Neuronal stem cell (in vitro differentiated cells): ENCODE data around the gene HPSE2.

Source experiments
- DNase-seq: peaks from one replicate; pipeline ENCODE4 v3.0.0-alpha.2; 2013; ENCODE audit warnings: low spot score
- H2AFZ ChIP-seq: one replicate; pipeline ENCODE4 v1.6.1; 2013; ENCODE audit warnings: mild to moderate bottlenecking, low read length, inconsistent platforms
- H2AK5ac ChIP-seq: 2 replicates; pipeline ENCODE4 v1.6.1; 2013; ENCODE audit warnings: low read depth, mild to moderate bottlenecking, inconsistent platforms, low read length, moderate library complexity, mixed read lengths
- H2BK120ac ChIP-seq: 2 replicates; pipeline ENCODE4 v1.6.1; 2013; ENCODE audit warnings: low read depth, mild to moderate bottlenecking, inconsistent platforms, low read length, moderate library complexity, mixed read lengths
- H2BK12ac ChIP-seq: one replicate; pipeline ENCODE4 v1.6.1; 2013; ENCODE audit warnings: low read length, inconsistent platforms
- H2BK15ac ChIP-seq: 2 replicates; pipeline ENCODE4 v1.6.1; 2013; ENCODE audit warnings: mild to moderate bottlenecking, low read length, inconsistent platforms, mixed read lengths
- H2BK5ac ChIP-seq: one replicate; pipeline ENCODE4 v1.6.1; 2013; ENCODE audit warnings: inconsistent platforms, mild to moderate bottlenecking, low read length, moderate library complexity
- H3K14ac ChIP-seq: one replicate; pipeline ENCODE4 v1.6.1; 2013; ENCODE audit warnings: low read length, inconsistent platforms
- H3K18ac ChIP-seq: 2 replicates; pipeline ENCODE4 v1.6.1; 2013; ENCODE audit warnings: low read length, inconsistent platforms
- H3K23ac ChIP-seq: 2 replicates; pipeline ENCODE4 v1.6.1; 2013; ENCODE audit warnings: low read depth, mild to moderate bottlenecking, mixed read lengths, low read length, inconsistent platforms; ENCODE audit not compliant: poor library complexity
- H3K27ac ChIP-seq: replicated peaks from 3 replicates; pipeline ENCODE4 v1.5.1; 2013; ENCODE audit warnings: low read length, inconsistent platforms
- H3K27me3 ChIP-seq, 3 experiments: 2 replicates each; pipeline ENCODE4 v1.6.1; 2013; ENCODE audit warnings: low read length in 3 of 3, mild to moderate bottlenecking in 2 of 3, inconsistent platforms in 1 of 3, low read depth in 1 of 3, mixed read lengths in 1 of 3, moderate library complexity in 1 of 3; ENCODE audit not compliant: control insufficient read depth in 3 of 3, insufficient read depth in 3 of 3
- H3K36me3 ChIP-seq, 2 donors: replicated peaks in 1 of 2; 2 replicates each; pipeline ENCODE4 v1.6.1; 2013; ENCODE audit warnings: low read length in 2 of 2; ENCODE audit not compliant: control insufficient read depth in 2 of 2, insufficient read depth in 2 of 2
- H3K4ac ChIP-seq: 2 replicates; pipeline ENCODE4 v1.6.1; 2013; ENCODE audit warnings: inconsistent platforms, mild to moderate bottlenecking, low read length, moderate library complexity
- H3K4me1 ChIP-seq, 2 donors: 1 replicate in 1 of 2; 2 replicates in 1 of 2; pipeline ENCODE4 v1.6.1; 2013; ENCODE audit warnings: low read length in 2 of 2, low read depth in 1 of 2; ENCODE audit not compliant: control insufficient read depth in 2 of 2, insufficient read depth in 1 of 2
- H3K4me2 ChIP-seq: one replicate; pipeline ENCODE4 v1.6.1; 2013; ENCODE audit warnings: mild to moderate bottlenecking, low read length, inconsistent platforms; ENCODE audit not compliant: insufficient read depth, poor library complexity, severe bottlenecking
- H3K4me3 ChIP-seq, 2 donors: 2 replicates each; pipeline ENCODE4 v1.5.1; 2013; ENCODE audit warnings: low read length in 2 of 2, mild to moderate bottlenecking in 2 of 2, inconsistent platforms in 1 of 2, moderate library complexity in 1 of 2
- H3K79me1 ChIP-seq: one replicate; pipeline ENCODE4 v1.6.1; 2013; ENCODE audit warnings: low read depth, mild to moderate bottlenecking, inconsistent platforms, low read length, moderate library complexity
- H3K9ac ChIP-seq: one replicate; pipeline ENCODE4 v1.6.1; 2013; ENCODE audit warnings: mild to moderate bottlenecking, low read depth, low read length, inconsistent platforms; ENCODE audit not compliant: poor library complexity
- H3K9me3 ChIP-seq, 2 donors: replicated peaks in 1 of 2; 2 replicates each; pipeline versions ENCODE3 to v1.6.1; 2013; ENCODE audit warnings: low read length in 2 of 2, mild to moderate bottlenecking in 2 of 2, inconsistent platforms in 1 of 2, low read depth in 1 of 2, mixed read lengths in 1 of 2, moderate library complexity in 1 of 2; ENCODE audit not compliant: control insufficient read depth in 2 of 2, insufficient read depth in 1 of 2
- H4K8ac ChIP-seq: one replicate; pipeline ENCODE4 v1.6.1; 2013; ENCODE audit warnings: low read depth, mild to moderate bottlenecking, inconsistent platforms, low read length, moderate library complexity
- H4K91ac ChIP-seq: one replicate; pipeline ENCODE4 v1.6.1; 2013; ENCODE audit warnings: low read length, low read depth, mild to moderate bottlenecking, inconsistent platforms; ENCODE audit not compliant: poor library complexity
- WGBS, 2 donors: extraction: QIAGEN DNeasy Blood & Tissue Kit; methylation state at CpG; one replicate each; pipeline ENCODE4 v1.1.7; 2013; ENCODE audit warnings: missing lambda C conversion rate in 2 of 2, mixed read lengths in 1 of 2; ENCODE audit not compliant: insufficient read length in 2 of 2, insufficient replicate concordance in 1 of 2; ENCODE audit errors: extremely low coverage in 2 of 2; 5-methylcytosine and 5-hydroxymethylcytosine counted together

Gene HPSE2

DNA sequence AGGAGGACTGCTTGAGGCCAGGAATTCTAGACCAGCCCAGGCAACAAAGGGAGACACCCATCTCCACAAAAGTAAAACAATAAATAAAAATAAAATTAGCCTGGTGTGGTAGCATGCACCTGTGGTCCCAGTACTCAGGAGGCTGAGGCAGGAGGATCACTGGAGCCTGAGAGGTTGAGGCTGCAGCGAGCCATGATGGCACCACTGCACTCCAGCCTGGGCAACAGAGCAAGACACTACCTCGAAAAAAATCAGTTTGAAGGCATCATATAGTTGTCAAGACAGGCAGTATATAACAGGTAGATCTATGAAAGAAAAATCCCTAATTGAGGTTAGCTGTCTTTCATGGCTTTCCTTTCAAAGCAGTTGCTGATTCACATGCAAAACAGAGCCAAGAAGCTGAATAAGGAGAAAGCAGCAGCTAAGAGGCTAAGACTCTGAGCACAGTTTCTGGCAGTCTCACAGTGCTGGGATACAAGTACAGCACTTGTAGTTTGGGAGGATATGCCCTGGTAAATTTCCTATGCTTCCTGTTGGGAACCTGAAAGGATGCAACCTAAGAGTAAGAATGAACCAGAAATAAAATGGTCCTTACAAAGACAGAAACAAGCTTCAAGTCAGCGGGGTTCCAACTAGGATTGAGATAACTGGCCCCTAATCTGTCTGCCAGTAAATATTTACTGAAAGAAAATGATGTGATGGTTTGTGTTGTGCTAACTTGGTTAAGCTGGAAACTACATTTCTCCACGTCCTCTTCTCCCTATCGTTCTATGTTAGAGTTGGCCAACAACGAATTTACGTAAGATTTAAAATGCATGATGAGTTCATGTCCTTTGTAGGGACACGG lies 420.4 kb downstream of the HPSE2 start:
- Histone ChIP-seq H4K8ac (no peak overlapping the region), H3K27me3 (no peaks in the 10 kb centered on the region), H3K36me3 (no peaks in the 10 kb centered on the region), H3K9me3 (no peaks in the 10 kb centered on the region), H2AFZ (no peak overlapping the region), H4K91ac (no peak overlapping the region), H2BK5ac (no peak overlapping the region), H3K14ac (no peak overlapping the region), H3K4me1 (peaks cover 0 to 4% of the 10 kb centered on the region in 2 donors), H3K4me3 (no peak overlapping the region), H3K4me2 (no peak overlapping the region), H3K4ac (no peak overlapping the region), H3K79me1 (no peaks in the 10 kb centered on the region), H2BK12ac (no peak overlapping the region), H3K27ac (no peak overlapping the region), H2AK5ac (no peak overlapping the region), H2BK15ac (no peak overlapping the region), H3K23ac (no peak overlapping the region), H3K9ac (no peak overlapping the region), H3K18ac (no peak overlapping the region), H2BK120ac (no peak overlapping the region)
- DNase-seq, result no peak
- no CpG with 5 or more reads among the region's 8 CpGs for WGBS, 2 donors

- WGBS, 2 donors, result no CpG with 5 or more reads among the region's 3 CpGs
Measured at GRCh38 chr10:98814470-98814869, 421.2 kb downstream of the HPSE2 start.

DNA sequence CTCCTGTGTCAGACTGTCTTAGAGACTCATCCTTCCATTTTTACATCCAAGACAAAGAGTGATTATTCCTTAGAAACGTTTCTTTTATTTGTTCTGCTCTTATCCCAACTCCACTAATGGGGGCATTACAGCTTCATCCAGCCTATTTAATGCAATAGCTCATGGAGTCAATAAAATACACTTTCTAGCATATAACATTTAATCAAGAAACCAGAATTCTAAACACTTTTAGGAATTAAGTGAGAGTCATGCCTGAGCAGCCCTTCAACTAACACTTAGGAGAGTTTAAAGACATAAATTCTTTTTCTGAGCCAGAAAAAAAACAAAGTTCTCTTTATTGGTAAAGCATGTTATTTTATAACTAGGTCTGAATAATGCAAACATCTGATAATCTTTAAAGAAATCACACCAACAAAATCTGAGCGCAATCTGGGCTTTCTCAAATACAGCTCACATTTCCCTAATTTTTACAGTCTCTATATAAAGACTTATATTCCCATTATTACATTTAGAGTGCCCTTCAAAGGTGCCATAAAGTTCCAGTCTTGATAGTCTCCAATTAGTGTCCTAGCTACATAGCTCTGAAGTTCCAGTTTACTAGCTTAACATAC lies 427.3 kb downstream of the HPSE2 start:
- DNase-seq, result no peak
- no peak overlapping the region for H2AK5ac ChIP-seq
- no peak overlapping the region for H3K18ac ChIP-seq
- no peak overlapping the region for H3K9ac ChIP-seq
- no peak overlapping the region for H3K23ac ChIP-seq
- no peak overlapping the region for H3K27ac ChIP-seq
- WGBS, 2 donors, result no CpG with 5 or more reads among the region's 2 CpGs
- no peaks in the 10 kb centered on the region for H3K36me3 ChIP-seq
- H3K79me1 ChIP-seq, result no peaks in the 10 kb centered on the region
- no peak overlapping the region for H2AFZ ChIP-seq
- H3K4me2 ChIP-seq, result no peak overlapping the region
- H4K8ac ChIP-seq, result no peak overlapping the region
- H3K9me3 ChIP-seq, result no peaks in the 10 kb centered on the region
- H2BK5ac ChIP-seq, result no peak overlapping the region
- no peak overlapping the region for H3K4me3 ChIP-seq
- H3K14ac ChIP-seq, result no peak overlapping the region
- H2BK15ac ChIP-seq, result no peak overlapping the region
- no peaks in the 10 kb centered on the region for H3K4me1 ChIP-seq
- H2BK120ac ChIP-seq, result no peak overlapping the region
- no peak overlapping the region for H3K4ac ChIP-seq
- H2BK12ac ChIP-seq, result no peak overlapping the region
- no peaks in the 10 kb centered on the region for H3K27me3 ChIP-seq
- no peak overlapping the region for H4K91ac ChIP-seq

More at GRCh38 chr10:98814470-98814869, 421.2 kb downstream of the HPSE2 start:
- Histone ChIP-seq H4K8ac (no peak overlapping the region), H3K4me1 (peaks cover 0 to 4% of the 10 kb centered on the region in 2 donors), H2BK15ac (no peak overlapping the region), H3K18ac (no peak overlapping the region), H2AK5ac (no peak overlapping the region), H3K4me3 (no peak overlapping the region), H2BK120ac (no peak overlapping the region), H3K4ac (no peak overlapping the region), H3K4me2 (no peak overlapping the region), H2BK5ac (no peak overlapping the region), H3K27me3 (no peaks in the 10 kb centered on the region), H3K27ac (no peak overlapping the region), H3K14ac (no peak overlapping the region), H3K79me1 (no peaks in the 10 kb centered on the region), H3K23ac (no peak overlapping the region), H3K9me3 (no peaks in the 10 kb centered on the region), H4K91ac (no peak overlapping the region), H2AFZ (no peak overlapping the region), H3K9ac (no peak overlapping the region), H2BK12ac (no peak overlapping the region), H3K36me3 (no peaks in the 10 kb centered on the region)
- no peak for DNase-seq

GRCh38 chr10:98800263-98800662 lies 435.4 kb downstream of the HPSE2 start:
- H3K9me3 ChIP-seq, result no peaks in the 10 kb centered on the region
- H3K27me3 ChIP-seq, result no peaks in the 10 kb centered on the region
- H3K18ac ChIP-seq, result no peak overlapping the region
- H2BK120ac ChIP-seq, result no peak overlapping the region
- H3K4me3 ChIP-seq, result no peak overlapping the region
- H3K36me3 ChIP-seq, result no peaks in the 10 kb centered on the region
- no peak overlapping the region for H3K27ac ChIP-seq
- no peak overlapping the region for H3K4me2 ChIP-seq
- no peak overlapping the region for H2AFZ ChIP-seq
- no peak overlapping the region for H2BK5ac ChIP-seq
- no peak overlapping the region for H2BK15ac ChIP-seq
- no peak for DNase-seq
- H3K4ac ChIP-seq, result no peak overlapping the region
- no peak overlapping the region for H3K9ac ChIP-seq
- H2AK5ac ChIP-seq, result no peak overlapping the region
- no peaks in the 10 kb centered on the region for H3K4me1 ChIP-seq
- H2BK12ac ChIP-seq, result no peak overlapping the region
- H3K14ac ChIP-seq, result no peak overlapping the region
- no peak overlapping the region for H4K91ac ChIP-seq
- no peak overlapping the region for H4K8ac ChIP-seq
- H3K79me1 ChIP-seq, result no peaks in the 10 kb centered on the region
- no peak overlapping the region for H3K23ac ChIP-seq
